HCT116 (cell line): ENCODE measurements around the gene INTS6. TPM values are rescaled to one million over a fixed set of nuclear protein-coding genes. Genes with fewer than 3 reads are reported as not detected.

Experiments
- ATAC-seq: fragments of 200-7000 bp; cut with Tn5 transposase; 2 replicates; pipeline ENCODE4 v1.9.1; 2020; ENCODE audit warnings: mild to moderate bottlenecking, moderate library complexity
- BruUV-seq: library from RNA; stranded (reverse); fragments of 400-500 nt; replicated peaks from 2 replicates; lab custom pipeline; 2021; lab: Mats Ljungman, UMichigan
- CTCF ChIA-PET: fragments of 300-600 bp; sonication (Branson Sonifier 250); formaldehyde crosslinking; loops from one replicate; lab custom pipeline; 2021; ENCODE audit warnings: antibody characterized with exemption; lab: Charles Lee
- POLR2A ChIA-PET: fragments of 300-600, 350-600 bp; sonication (Branson Sonifier 250); formaldehyde crosslinking; loops from one replicate; lab custom pipeline; 2021; ENCODE audit warnings: antibody characterized with exemption; lab: Charles Lee
- RAD21 ChIA-PET, 2 experiments: fragments of 300-600 bp; sonication (Branson Sonifier 250); formaldehyde crosslinking; loops; one replicate each; lab custom pipeline; 2023; ENCODE audit warnings: low total read pairs in 2 of 2; ENCODE audit not compliant: uncharacterized antibody in 2 of 2, unreplicated experiment in 2 of 2, low non-redundant PET in 1 of 2; lab: Charles Lee
- DNase-seq: peaks from one replicate; pipeline ENCODE4 v3.0.0-alpha.2; 2010; ENCODE audit warnings: low read depth, low spot score
- H2AFZ ChIP-seq: fragments of 200-600 bp; shearing (Covaris generic), sonication (generic); 2 replicates; pipeline ENCODE4 v1.6.1; 2017; ENCODE audit warnings: low read depth, mixed run types, mixed read lengths, antibody characterized with exemption, low read length; ENCODE audit not compliant: poor library complexity, severe bottlenecking
- H3K27ac ChIP-seq: 2 replicates; pipeline ENCODE4 v1.5.1; 2012; ENCODE audit warnings: low read depth, low read length
- H3K27me3 ChIP-seq: fragments of 200-600 bp; sonication (generic); 2 replicates; pipeline ENCODE4 v1.6.1; 2016; ENCODE audit warnings: mixed run types, low read length, mixed read lengths; ENCODE audit not compliant: insufficient read depth
- H3K36me3 ChIP-seq, 2 experiments: fragments of 200-500 bp in 1 of 2; fragments of 200-600 bp in 1 of 2; sonication (Bioruptor generic) in 1 of 2; sonication (generic) in 1 of 2; 2 replicates each; pipeline versions ENCODE4 v1.5.1 to v1.6.1; 2014 to 2016; ENCODE audit warnings: low read length in 2 of 2, inconsistent platforms in 1 of 2, mixed read lengths in 1 of 2, mixed run types in 1 of 2; ENCODE audit not compliant: insufficient read depth in 2 of 2, control insufficient read depth in 1 of 2
- H3K4me1 ChIP-seq, 2 experiments: fragments of 200-600 bp in 1 of 2; sonication (generic) in 1 of 2; 2 replicates each; pipeline versions ENCODE4 v1.5.1 to v1.6.1; 2012 to 2017; ENCODE audit warnings: low read length in 2 of 2, inconsistent platforms in 1 of 2, mild to moderate bottlenecking in 1 of 2, mixed read lengths in 1 of 2, mixed run types in 1 of 2, moderate library complexity in 1 of 2; ENCODE audit not compliant: insufficient read depth in 2 of 2, control insufficient read depth in 1 of 2
- H3K4me2 ChIP-seq: fragments of 200-600 bp; sonication (generic); 2 replicates; pipeline ENCODE4 v1.6.1; 2017; ENCODE audit warnings: mixed run types, low read length, mixed read lengths
- H3K4me3 ChIP-seq, 2 experiments: fragments of 200-600 bp in 1 of 2; sonication (generic) in 1 of 2; replicated peaks in 1 of 2; 2 replicates each; pipeline ENCODE4 v1.5.1; 2011 to 2016; ENCODE audit warnings: low read length in 2 of 2, control low read depth in 1 of 2, low read depth in 1 of 2, mild to moderate bottlenecking in 1 of 2, mixed read lengths in 1 of 2, mixed run types in 1 of 2
- H3K79me2 ChIP-seq: fragments of 200-600 bp; sonication (generic); 2 replicates; pipeline ENCODE4 v1.6.1; 2017; ENCODE audit warnings: mild to moderate bottlenecking, mixed run types, low read length, moderate library complexity, mixed read lengths; ENCODE audit not compliant: insufficient read depth
- H3K9ac ChIP-seq: fragments of 200-600 bp; sonication (generic); 2 replicates; pipeline ENCODE4 v1.6.1; 2016; ENCODE audit warnings: low read length, mixed read lengths
- H3K9me2 ChIP-seq: fragments of 200-600 bp; sonication (generic), shearing (Covaris generic); 2 replicates; pipeline ENCODE4 v1.6.1; 2017; ENCODE audit warnings: mixed run types, mild to moderate bottlenecking, moderate library complexity; ENCODE audit not compliant: insufficient read depth
- H3K9me3 ChIP-seq, 2 experiments: fragments of 200-500 bp in 1 of 2; fragments of 200-600 bp in 1 of 2; sonication (Bioruptor generic) in 1 of 2; sonication (generic) in 1 of 2; 2 replicates each; pipeline ENCODE4 v1.6.1; 2014 to 2017; ENCODE audit warnings: low read length in 2 of 2, mixed read lengths in 2 of 2, inconsistent platforms in 1 of 2, low read depth in 1 of 2, mild to moderate bottlenecking in 1 of 2, mixed run types in 1 of 2, moderate library complexity in 1 of 2; ENCODE audit not compliant: control insufficient read depth in 1 of 2, insufficient read depth in 1 of 2
- H4K20me1 ChIP-seq: fragments of 200-600 bp; sonication (generic), shearing (Covaris generic); 2 replicates; pipeline ENCODE4 v1.6.1; 2017; ENCODE audit warnings: mixed run types, mild to moderate bottlenecking, moderate library complexity; ENCODE audit not compliant: insufficient read depth
- ATF3 ChIP-seq: IDR thresholded peaks from 2 replicates; pipeline ENCODE4 v1.6.1; 2012
- CBX3 ChIP-seq: IDR thresholded peaks from 2 replicates; pipeline ENCODE4 v1.6.1; 2012; ENCODE audit warnings: low read depth
- CTCF ChIP-seq, 3 experiments: fragments of 200-600 bp in 1 of 3; sonication (generic) in 1 of 3; IDR thresholded peaks in 2 of 3; conservative IDR thresholded peaks in 1 of 3; 2 replicates each; pipeline ENCODE4 v1.5.1; 2012 to 2017; ENCODE audit warnings: low read depth in 2 of 3, low read length in 2 of 3, antibody characterized with exemption in 1 of 3, borderline replicate concordance in 1 of 3, control low read depth in 1 of 3, mild to moderate bottlenecking in 1 of 3, mixed read lengths in 1 of 3, mixed run types in 1 of 3, moderate library complexity in 1 of 3; ENCODE audit not compliant: insufficient read depth in 1 of 3
- ELF1 ChIP-seq: IDR thresholded peaks from 2 replicates; pipeline ENCODE4 v1.6.1; 2012; ENCODE audit warnings: low read depth, borderline replicate concordance
- EZH2 ChIP-seq: fragments of 200-600 bp; sonication (generic); IDR thresholded peaks from 2 replicates; pipeline ENCODE4 v1.6.1; 2017; ENCODE audit warnings: antibody characterized with exemption, mixed run types
- JUND ChIP-seq: IDR thresholded peaks from 2 replicates; pipeline ENCODE4 v1.6.1; 2012
- POLR2AphosphoS5 ChIP-seq: IDR thresholded peaks from 2 replicates; pipeline ENCODE4 v1.6.1; 2011; ENCODE audit warnings: mild to moderate bottlenecking, low read depth, low read length, moderate library complexity
- SIN3A ChIP-seq: IDR thresholded peaks from 2 replicates; pipeline ENCODE4 v1.6.1; 2012; ENCODE audit warnings: low read depth
- SP1 ChIP-seq: IDR thresholded peaks from 2 replicates; pipeline ENCODE4 v1.6.1; 2012; ENCODE audit warnings: low read depth
- SRF ChIP-seq: IDR thresholded peaks from 2 replicates; pipeline ENCODE4 v1.6.1; 2012; ENCODE audit warnings: low read depth
- TCF7L2 ChIP-seq: IDR thresholded peaks from 2 replicates; pipeline ENCODE4 v1.7.0; 2011; ENCODE audit warnings: borderline replicate concordance, inconsistent platforms; ENCODE audit not compliant: insufficient read depth, insufficient read length; ENCODE audit errors: extremely low read depth
- YY1 ChIP-seq: IDR thresholded peaks from 2 replicates; pipeline ENCODE4 v1.6.1; 2011; ENCODE audit warnings: low read length, low read depth, moderate library complexity, mild to moderate bottlenecking; ENCODE audit not compliant: insufficient replicate concordance; ENCODE audit errors: extremely low read depth
- ZFX ChIP-seq: fragments of 450-650 bp; IDR thresholded peaks from 2 replicates; pipeline ENCODE4 v1.6.1; 2017
- intact Hi-C: fragments of 100-400 bp; cut with micrococcal nuclease; formaldehyde crosslinking; loops from 2 replicates; pipeline ENCODE4 v1.10.0; 2022
- total RNA-seq: library from RNA; stranded (reverse); gene quantifications from one replicate; pipeline ENCODE4 v1.2.1, GENCODE V29; 2021; ENCODE audit not compliant: unreplicated experiment
- TF ChIP-seq, protein P1 (sequence below): IDR thresholded peaks from 2 replicates; pipeline ENCODE4 v1.6.1; 2011; ENCODE audit warnings: mild to moderate bottlenecking, low read length, moderate library complexity; ENCODE audit not compliant: insufficient replicate concordance; ENCODE audit errors: extremely low read depth

The INTS6 gene
- total RNA-seq, 1 experiment from 2014 or later, result 44.7 TPM

DNA sequence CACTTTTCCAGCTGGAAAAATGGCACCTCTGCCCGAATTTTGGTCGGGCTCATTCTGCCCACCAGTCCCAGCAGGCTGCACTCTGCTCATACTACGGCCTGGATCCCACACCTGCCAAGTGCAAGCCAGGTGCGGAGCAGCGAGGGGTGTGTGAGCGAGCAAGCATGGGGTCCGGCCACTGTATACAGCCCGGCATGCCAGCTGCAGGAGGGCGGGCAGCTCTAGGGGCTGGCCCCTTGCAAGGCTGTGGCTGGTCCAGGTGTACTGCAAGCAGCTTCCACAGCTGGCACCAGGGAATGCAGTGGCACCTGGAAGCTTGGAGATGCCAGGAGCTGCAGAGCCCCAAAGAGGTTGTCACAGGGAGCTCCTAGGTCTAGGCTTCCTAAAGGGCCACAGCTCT lies 2.7 kb upstream of the INTS6 start:
- H3K9me2 ChIP-seq, result no peaks in the 10 kb centered on the region
- POLR2A ChIA-PET, result no interaction called here
- DNase-seq, result no peak
- H4K20me1 ChIP-seq, result no peaks in the 10 kb centered on the region
- intact Hi-C loops, result no loop called here
- H3K4me3 ChIP-seq, result no peak overlapping the region
- ATAC-seq, result no peak
- RAD21 ChIA-PET, result interaction anchor here in 1 of 2 experiments (0.6 kb wide), 1 partner anchor 347 kb away, joined by 3 read pairs; no protein-coding TSS in a partner anchor
- CTCF ChIA-PET, result no interaction called here
- no peak overlapping the region for H3K4me2 ChIP-seq
- H3K27ac ChIP-seq, result no peak overlapping the region
- TF ChIP-seq YY1 (no peak), SRF (no peak), CBX3 (no peak), JUND (no peak), POLR2AphosphoS5 (no peak), ATF3 (no peak), TCF7L2 (no peak), EZH2 (no peak), SP1 (no peak), ZFX (no peak), CTCF (IDR thresholded peaks at IDR 0.05 in 2 of 3, conservative IDR thresholded peaks at IDR 0.05 in 1 of 3; ENCODE audit: borderline replicate concordance in 1 of 3, insufficient read depth in 1 of 3, low read depth in 2 of 3, low read length in 2 of 3) (no peak), ELF1 (no peak), SIN3A (no peak)
- TF ChIP-seq, protein P1, sequence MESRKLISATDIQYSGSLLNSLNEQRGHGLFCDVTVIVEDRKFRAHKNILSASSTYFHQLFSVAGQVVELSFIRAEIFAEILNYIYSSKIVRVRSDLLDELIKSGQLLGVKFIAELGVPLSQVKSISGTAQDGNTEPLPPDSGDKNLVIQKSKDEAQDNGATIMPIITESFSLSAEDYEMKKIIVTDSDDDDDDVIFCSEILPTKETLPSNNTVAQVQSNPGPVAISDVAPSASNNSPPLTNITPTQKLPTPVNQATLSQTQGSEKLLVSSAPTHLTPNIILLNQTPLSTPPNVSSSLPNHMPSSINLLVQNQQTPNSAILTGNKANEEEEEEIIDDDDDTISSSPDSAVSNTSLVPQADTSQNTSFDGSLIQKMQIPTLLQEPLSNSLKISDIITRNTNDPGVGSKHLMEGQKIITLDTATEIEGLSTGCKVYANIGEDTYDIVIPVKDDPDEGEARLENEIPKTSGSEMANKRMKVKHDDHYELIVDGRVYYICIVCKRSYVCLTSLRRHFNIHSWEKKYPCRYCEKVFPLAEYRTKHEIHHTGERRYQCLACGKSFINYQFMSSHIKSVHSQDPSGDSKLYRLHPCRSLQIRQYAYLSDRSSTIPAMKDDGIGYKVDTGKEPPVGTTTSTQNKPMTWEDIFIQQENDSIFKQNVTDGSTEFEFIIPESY, result no peak
- H2AFZ ChIP-seq, result no peak overlapping the region
- H3K4me1 ChIP-seq, result peaks cover 6 to 15% of the 10 kb centered on the region in 2 experiments; a peak in 3 of 4 replicates
- peaks cover 0 to 13% of the 10 kb centered on the region in 2 experiments; a peak in 2 of 4 replicates for H3K36me3 ChIP-seq
- peaks cover 9% of the 10 kb centered on the region for H3K79me2 ChIP-seq
- BruUV-seq, result no TSS peak
- H3K27me3 ChIP-seq, result no peaks in the 10 kb centered on the region
- H3K9me3 ChIP-seq, result peaks cover 0 to 3% of the 10 kb centered on the region in 2 experiments; a peak in 2 of 4 replicates
- H3K9ac ChIP-seq, result no peak overlapping the region
